ENCODE measurements around the gene MUSK. TPM values are rescaled to one million over a fixed set of nuclear protein-coding genes. Genes with fewer than 3 reads are reported as not detected.
A peak's percentile ranks its signal among the peaks of the same experiment; 100 is the strongest.

Gene MUSK
- polyA plus RNA-seq, 2 donors: 0.14 to 0.20 TPM

GRCh38 chr9:110641293-110641692, 27.3 kb upstream of the MUSK start:
- H3K27ac ChIP-seq (ENCODE audit: low read depth in 2 of 2, low read length in 1 of 2): no peak overlapping the region
- no peaks in the 10 kb centered on the region for H3K27me3 ChIP-seq (ENCODE audit: control insufficient read depth in 1 of 2, insufficient read depth in 2 of 2, low read length in 2 of 2)
- H3K4me1 ChIP-seq (ENCODE audit: control insufficient read depth in 2 of 2, insufficient read depth in 2 of 2, low read length in 1 of 2): no peaks in the 10 kb centered on the region
- no peaks in the 10 kb centered on the region for H3K9me3 ChIP-seq (ENCODE audit: control insufficient read depth in 2 of 2, insufficient read depth in 1 of 2, low read depth in 1 of 2, low read length in 1 of 2)
- no peak overlapping the region for H3K4me3 ChIP-seq (ENCODE audit: low read depth in 1 of 2, low read length in 2 of 2)
- H3K36me3 ChIP-seq (ENCODE audit: control insufficient read depth in 2 of 2, insufficient read depth in 2 of 2, low read length in 1 of 2): no peaks in the 10 kb centered on the region
- 41 to 52% methylated on average over 2 of the region's 2 CpGs for WGBS, 2 donors

GRCh38 chr9:110648696-110649095, 19.9 kb upstream of the MUSK start:
- no peaks in the 10 kb centered on the region for H3K4me1 ChIP-seq (ENCODE audit: control insufficient read depth in 2 of 2, insufficient read depth in 2 of 2, low read length in 1 of 2)

GRCh38 chr9:110650261-110650660, 18.3 kb upstream of the MUSK start:
- Histone ChIP-seq H3K27me3 (ENCODE audit: control insufficient read depth in 1 of 2, insufficient read depth in 2 of 2, low read length in 2 of 2) (no peaks in the 10 kb centered on the region), H3K4me1 (ENCODE audit: control insufficient read depth in 2 of 2, insufficient read depth in 2 of 2, low read length in 1 of 2) (no peaks in the 10 kb centered on the region), H3K9me3 (ENCODE audit: control insufficient read depth in 2 of 2, insufficient read depth in 1 of 2, low read depth in 1 of 2, low read length in 1 of 2) (peaks cover 0 to 2% of the 10 kb centered on the region in 2 donors), H3K36me3 (ENCODE audit: control insufficient read depth in 2 of 2, insufficient read depth in 2 of 2, low read length in 1 of 2) (no peaks in the 10 kb centered on the region), H3K4me3 (ENCODE audit: low read depth in 1 of 2, low read length in 2 of 2) (no peak overlapping the region), H3K27ac (ENCODE audit: low read depth in 2 of 2, low read length in 1 of 2) (peak overlapping the region in 1 of 2 donors; percentile 11)
- WGBS, 2 donors: 88 to 89% methylated on average over 3 of the region's 3 CpGs

More at GRCh38 chr9:110648696-110649095, 19.9 kb upstream of the MUSK start:
- 82 to 85% methylated on average over 4 of the region's 4 CpGs for WGBS, 2 donors
- H3K36me3 ChIP-seq (ENCODE audit: control insufficient read depth in 2 of 2, insufficient read depth in 2 of 2, low read length in 1 of 2): no peaks in the 10 kb centered on the region
- no peak overlapping the region for H3K4me3 ChIP-seq (ENCODE audit: low read depth in 1 of 2, low read length in 2 of 2)
- peaks cover 0 to 2% of the 10 kb centered on the region in 2 donors for H3K9me3 ChIP-seq (ENCODE audit: control insufficient read depth in 2 of 2, insufficient read depth in 1 of 2, low read depth in 1 of 2, low read length in 1 of 2)
- H3K27me3 ChIP-seq (ENCODE audit: control insufficient read depth in 1 of 2, insufficient read depth in 2 of 2, low read length in 2 of 2): no peaks in the 10 kb centered on the region
- H3K27ac ChIP-seq (ENCODE audit: low read depth in 2 of 2, low read length in 1 of 2): no peak overlapping the region

- peak overlapping the region in 1 of 2 donors; percentile 47 for H3K27ac ChIP-seq (ENCODE audit: low read depth in 2 of 2, low read length in 1 of 2)
- H3K27me3 ChIP-seq (ENCODE audit: control insufficient read depth in 1 of 2, insufficient read depth in 2 of 2, low read length in 2 of 2): no peaks in the 10 kb centered on the region
- H3K9me3 ChIP-seq (ENCODE audit: control insufficient read depth in 2 of 2, insufficient read depth in 1 of 2, low read depth in 1 of 2, low read length in 1 of 2): peaks cover 0 to 2% of the 10 kb centered on the region in 2 donors
- no peak overlapping the region for H3K4me3 ChIP-seq (ENCODE audit: low read depth in 1 of 2, low read length in 2 of 2)
- no peaks in the 10 kb centered on the region for H3K36me3 ChIP-seq (ENCODE audit: control insufficient read depth in 2 of 2, insufficient read depth in 2 of 2, low read length in 1 of 2)
- WGBS, 2 donors: 49 to 58% methylated on average over 6 of the region's 6 CpGs
- H3K4me1 ChIP-seq (ENCODE audit: control insufficient read depth in 2 of 2, insufficient read depth in 2 of 2, low read length in 1 of 2): no peaks in the 10 kb centered on the region
Observed at GRCh38 chr9:110650991-110651411, 17.6 kb upstream of the MUSK start.

- H3K27ac ChIP-seq (ENCODE audit: low read depth in 2 of 2, low read length in 1 of 2): no peak overlapping the region
- H3K4me3 ChIP-seq (ENCODE audit: low read depth in 1 of 2, low read length in 2 of 2): no peak overlapping the region
- H3K4me1 ChIP-seq (ENCODE audit: control insufficient read depth in 2 of 2, insufficient read depth in 2 of 2, low read length in 1 of 2): no peaks in the 10 kb centered on the region
- no peaks in the 10 kb centered on the region for H3K36me3 ChIP-seq (ENCODE audit: control insufficient read depth in 2 of 2, insufficient read depth in 2 of 2, low read length in 1 of 2)
- no peaks in the 10 kb centered on the region for H3K27me3 ChIP-seq (ENCODE audit: control insufficient read depth in 1 of 2, insufficient read depth in 2 of 2, low read length in 2 of 2)
- 60 to 65% methylated on average over 6 of the region's 6 CpGs for WGBS, 2 donors
- no peaks in the 10 kb centered on the region for H3K9me3 ChIP-seq (ENCODE audit: control insufficient read depth in 2 of 2, insufficient read depth in 1 of 2, low read depth in 1 of 2, low read length in 1 of 2)
Observed at GRCh38 chr9:110655754-110656641, 12.6 kb upstream of the MUSK start.

GRCh38 chr9:110659891-110660541, 8.6 kb upstream of the MUSK start:
- H3K27me3 ChIP-seq (ENCODE audit: control insufficient read depth in 1 of 2, insufficient read depth in 2 of 2, low read length in 2 of 2): no peaks in the 10 kb centered on the region
- WGBS, 2 donors: 84 to 91% methylated on average over 2 of the region's 2 CpGs
- no peaks in the 10 kb centered on the region for H3K9me3 ChIP-seq (ENCODE audit: control insufficient read depth in 2 of 2, insufficient read depth in 1 of 2, low read depth in 1 of 2, low read length in 1 of 2)
- no peak overlapping the region for H3K4me3 ChIP-seq (ENCODE audit: low read depth in 1 of 2, low read length in 2 of 2)
- H3K27ac ChIP-seq (ENCODE audit: low read depth in 2 of 2, low read length in 1 of 2): no peak overlapping the region
- no peaks in the 10 kb centered on the region for H3K36me3 ChIP-seq (ENCODE audit: control insufficient read depth in 2 of 2, insufficient read depth in 2 of 2, low read length in 1 of 2)
- no peaks in the 10 kb centered on the region for H3K4me1 ChIP-seq (ENCODE audit: control insufficient read depth in 2 of 2, insufficient read depth in 2 of 2, low read length in 1 of 2)

GRCh38 chr9:110669433-110669832, 842 bp downstream of the MUSK start:
- H3K4me3 ChIP-seq (ENCODE audit: low read depth in 1 of 2, low read length in 2 of 2): no peak overlapping the region
- H3K9me3 ChIP-seq (ENCODE audit: control insufficient read depth in 2 of 2, insufficient read depth in 1 of 2, low read depth in 1 of 2, low read length in 1 of 2): no peaks in the 10 kb centered on the region
- no peaks in the 10 kb centered on the region for H3K36me3 ChIP-seq (ENCODE audit: control insufficient read depth in 2 of 2, insufficient read depth in 2 of 2, low read length in 1 of 2)
- no peak overlapping the region for H3K27ac ChIP-seq (ENCODE audit: low read depth in 2 of 2, low read length in 1 of 2)
- no peaks in the 10 kb centered on the region for H3K27me3 ChIP-seq (ENCODE audit: control insufficient read depth in 1 of 2, insufficient read depth in 2 of 2, low read length in 2 of 2)
- no peaks in the 10 kb centered on the region for H3K4me1 ChIP-seq (ENCODE audit: control insufficient read depth in 2 of 2, insufficient read depth in 2 of 2, low read length in 1 of 2)
- 39 to 49% methylated on average over 5 of the region's 5 CpGs for WGBS, 2 donors

- H3K27ac ChIP-seq (ENCODE audit: low read depth in 2 of 2, low read length in 1 of 2): no peak overlapping the region
- H3K4me1 ChIP-seq (ENCODE audit: control insufficient read depth in 2 of 2, insufficient read depth in 2 of 2, low read length in 1 of 2): no peaks in the 10 kb centered on the region
- H3K9me3 ChIP-seq (ENCODE audit: control insufficient read depth in 2 of 2, insufficient read depth in 1 of 2, low read depth in 1 of 2, low read length in 1 of 2): no peaks in the 10 kb centered on the region
- no peaks in the 10 kb centered on the region for H3K27me3 ChIP-seq (ENCODE audit: control insufficient read depth in 1 of 2, insufficient read depth in 2 of 2, low read length in 2 of 2)
- no peaks in the 10 kb centered on the region for H3K36me3 ChIP-seq (ENCODE audit: control insufficient read depth in 2 of 2, insufficient read depth in 2 of 2, low read length in 1 of 2)
- 92 to 94% methylated on average over 4 of the region's 4 CpGs for WGBS, 2 donors
- no peak overlapping the region for H3K4me3 ChIP-seq (ENCODE audit: low read depth in 1 of 2, low read length in 2 of 2)
Observed at GRCh38 chr9:110671849-110672248, 3.3 kb downstream of the MUSK start.

- Histone ChIP-seq H3K9me3 (ENCODE audit: control insufficient read depth in 2 of 2, insufficient read depth in 1 of 2, low read depth in 1 of 2, low read length in 1 of 2) (no peaks in the 10 kb centered on the region), H3K36me3 (ENCODE audit: control insufficient read depth in 2 of 2, insufficient read depth in 2 of 2, low read length in 1 of 2) (no peaks in the 10 kb centered on the region), H3K4me3 (ENCODE audit: low read depth in 1 of 2, low read length in 2 of 2) (no peak overlapping the region), H3K27me3 (ENCODE audit: control insufficient read depth in 1 of 2, insufficient read depth in 2 of 2, low read length in 2 of 2) (no peaks in the 10 kb centered on the region), H3K27ac (ENCODE audit: low read depth in 2 of 2, low read length in 1 of 2) (no peak overlapping the region), H3K4me1 (ENCODE audit: control insufficient read depth in 2 of 2, insufficient read depth in 2 of 2, low read length in 1 of 2) (no peaks in the 10 kb centered on the region)
- WGBS, 2 donors: 42 to 45% methylated on average over 3 of the region's 3 CpGs
Observed at GRCh38 chr9:110672873-110673510, 4.4 kb downstream of the MUSK start.
